Heart left ventricle (tissue), 13 donors: ENCODE measurements around the gene SPTBN1.

ENCODE experiments used
- CTCF ChIP-seq, 12 donors: fragments of 200-600 bp; sonication (generic) in 4 of 12; IDR thresholded peaks; one replicate each; pipeline versions ENCODE4 v1.5.0 to v1.8.0; 2018 to 2022; ENCODE audit warnings: antibody characterized with exemption in 12 of 12, mild to moderate bottlenecking in 5 of 12
- POLR2A ChIP-seq, 2 donors: fragments of 450-650 bp; IDR thresholded peaks; one replicate each; pipeline ENCODE4 v1.6.1; 2017; ENCODE audit warnings: antibody characterized with exemption in 2 of 2, mild to moderate bottlenecking in 2 of 2, moderate library complexity in 2 of 2
- donor health status: ischemic (EF 13 %, LVEDD 7.1; RV severe dilation, severe dysfunction).
- donor health status: DM: no; HTN: yes; CAD: no.
- donor health status: DM: no; HTN: no; CAD: no.
- donor health status: ischemic (EF 25% LVEDD 6.9; RV normal size, moderate dysfunction).
- donor health status: ischemic (EF 25% LVEDD 5.7; RV mildly dilated, moderate dysfunction).
- donor health status: ischemic (EF 35%, LVEDD 5.7; RV mildly dilated, moderate dysfunction).
- donor health status: nonischemic (EF 11% LVEDD 7.7; RV severe dilation, severe dysfunction).
- donor health status: DM: yes; HTN: yes; CAD: no.
- donor health status: PGD.
- donor health status: ischemic (EF 29% LVEDD 5.4; RV normal size, mild dysfunction).
- donor health status: nonischemic (EF 23%, LVEDD 6.1; RV moderate dilation, normal function).

- TF ChIP-seq POLR2A (IDR thresholded peaks at IDR 0.05) (no peak), CTCF (IDR thresholded peaks at IDR 0.05) (no peak)
Observed at GRCh38 chr2:54586494-54586893, 130.4 kb downstream of the SPTBN1 start.
